K562 (cell line): ENCODE measurements around the gene LMO7. TPM values are rescaled to one million over a fixed set of nuclear protein-coding genes. Genes with fewer than 3 reads are reported as not detected.

Source experiments
- ATAC-seq: fragments of 200-7000 bp; cut with Tn5 transposase; 3 replicates; pipeline ENCODE4 v1.9.1; 2020; ENCODE audit warnings: moderate library complexity
- BruUV-seq: library from RNA; stranded (reverse); fragments of 400-500 nt; replicated peaks from 2 replicates; lab custom pipeline; 2021; lab: Mats Ljungman, UMichigan
- CTCF ChIA-PET: fragments of 300-600 bp; formaldehyde crosslinking; extraction: SDS; loops from one replicate; lab custom pipeline; 2021; ENCODE audit warnings: low intra/inter-chr PET ratio; lab: Yijun Ruan, JAX
- POLR2A ChIA-PET: fragments of 300-600, 350-650 bp; sonication (Branson Sonifier 250); formaldehyde crosslinking; extraction: SDS; loops from one replicate; lab custom pipeline; 2021; ENCODE audit warnings: antibody characterized with exemption, inconsistent platforms; lab: Yijun Ruan, JAX
- DNase-seq, 4 experiments: peaks; one replicate each; pipeline versions ENCODE4 v3.0.0 to v3.0.0-alpha.2; 2011 to 2018; ENCODE audit warnings: low spot score in 3 of 4, mixed read lengths in 3 of 4; ENCODE audit errors: extremely low read depth in 1 of 4
- FAIRE-seq: peaks from 2 replicates; lab custom pipeline; 2011; peaks lifted over from hg19 to GRCh38; lab: Jason Lieb, UNC
- H2AFZ ChIP-seq: 2 replicates; pipeline ENCODE4 v1.6.0; 2011; ENCODE audit warnings: low read depth, low read length, control low read depth, inconsistent platforms
- H3K27ac ChIP-seq: fragments of 200-600 bp; 3 replicates; pipeline ENCODE4 v1.8.0; 2011; ENCODE audit warnings: low read depth, mild to moderate bottlenecking, control low read depth, inconsistent platforms, low read length, moderate library complexity, mixed read lengths; ENCODE audit errors: extremely low read depth
- H3K27me3 ChIP-seq, 2 experiments: fragments of 300-600 bp in 1 of 2; 2 replicates in 1 of 2; 3 replicates in 1 of 2; pipeline versions ENCODE4 v1.6.0 to v1.8.0; 2011; ENCODE audit warnings: inconsistent platforms in 2 of 2, low read length in 2 of 2, mild to moderate bottlenecking in 1 of 2, mixed read lengths in 1 of 2, moderate library complexity in 1 of 2; ENCODE audit not compliant: control insufficient read depth in 2 of 2, insufficient read depth in 2 of 2
- H3K36me3 ChIP-seq: fragments of 300-600 bp; 3 replicates; pipeline ENCODE4 v1.8.0; 2011; ENCODE audit warnings: mild to moderate bottlenecking, low read length, inconsistent platforms; ENCODE audit not compliant: control insufficient read depth, insufficient read depth
- H3K4me1 ChIP-seq, 2 experiments: fragments of 200-600 bp in 1 of 2; replicated peaks in 1 of 2; 2 replicates in 1 of 2; 3 replicates in 1 of 2; pipeline versions ENCODE4 v1.5.1 to v1.8.0; 2011; ENCODE audit warnings: inconsistent platforms in 2 of 2, low read length in 2 of 2, mild to moderate bottlenecking in 1 of 2, mixed read lengths in 1 of 2, moderate library complexity in 1 of 2; ENCODE audit not compliant: control insufficient read depth in 2 of 2, insufficient read depth in 2 of 2
- H3K4me2 ChIP-seq: 2 replicates; pipeline ENCODE4 v1.6.1; 2011; ENCODE audit warnings: low read length, control low read depth, inconsistent platforms, mixed read lengths; ENCODE audit not compliant: insufficient read depth
- H3K4me3 ChIP-seq: fragments of 200-600 bp; sonication (generic), shearing (Covaris generic); 2 replicates; pipeline ENCODE4 v1.5.1; 2016; ENCODE audit warnings: control low read depth, inconsistent platforms
- H3K79me2 ChIP-seq: fragments of 200-600 bp; 3 replicates; pipeline ENCODE4 v1.8.0; 2011; ENCODE audit warnings: low read length, inconsistent platforms; ENCODE audit not compliant: control insufficient read depth, insufficient read depth
- H3K9ac ChIP-seq, 2 experiments: 2 replicates each; pipeline versions ENCODE4 v1.6.0 to v1.6.1; 2011; ENCODE audit warnings: low read depth in 2 of 2, low read length in 2 of 2, control low read depth in 1 of 2, inconsistent platforms in 1 of 2, mild to moderate bottlenecking in 1 of 2, mixed read lengths in 1 of 2; ENCODE audit not compliant: insufficient read depth in 1 of 2
- H3K9me1 ChIP-seq: one replicate; pipeline ENCODE4 v1.6.0; 2011; ENCODE audit warnings: inconsistent platforms, mild to moderate bottlenecking, low read length, moderate library complexity; ENCODE audit not compliant: control insufficient read depth, insufficient read depth
- H3K9me3 ChIP-seq: replicated peaks from 2 replicates; pipeline ENCODE4 v1.5.1; 2011; ENCODE audit warnings: low read depth, low read length, inconsistent platforms; ENCODE audit not compliant: control insufficient read depth, insufficient read depth
- H4K20me1 ChIP-seq: replicated peaks from 2 replicates; pipeline ENCODE4 v1.6.1; 2011; ENCODE audit warnings: low read length, inconsistent platforms, mixed read lengths; ENCODE audit not compliant: control insufficient read depth, insufficient read depth
- HDAC3 ChIP-seq: fragments of 450-650 bp; IDR thresholded peaks from 2 replicates; pipeline ENCODE4 v1.6.1; 2018; ENCODE audit warnings: borderline replicate concordance, mild to moderate bottlenecking, moderate library complexity; ENCODE audit not compliant: partially characterized antibody
- HIVEP1 ChIP-seq: fragments of 250-450 bp; sonication (Bioruptor Pico); IDR thresholded peaks from 2 replicates; pipeline ENCODE4 v1.4.0; 2020; ENCODE audit warnings: mild to moderate bottlenecking
- RBM22 ChIP-seq: fragments of 200-400 bp; formaldehyde crosslinking; IDR thresholded peaks from 2 replicates; pipeline ENCODE4 v1.6.1; 2018; ENCODE audit warnings: low read length, low read depth; ENCODE audit not compliant: poor library complexity, severe bottlenecking
- RBM39 ChIP-seq: fragments of 200-400 bp; formaldehyde crosslinking; optimal IDR thresholded peaks from 2 replicates; pipeline ENCODE3; 2018; ENCODE audit warnings: low read depth, low read length
- ZC3H11A ChIP-seq: IDR thresholded peaks from 2 replicates; pipeline ENCODE4 v1.6.1; 2012; ENCODE audit warnings: low read depth, low read length, improper control_type of control experiment
- ZNF41 ChIP-seq: fragments of 250-450 bp; sonication (Bioruptor Pico); conservative IDR thresholded peaks from 2 replicates; pipeline ENCODE4 v1.4.0; 2020; ENCODE audit warnings: mild to moderate bottlenecking
- ZNF785 ChIP-seq: fragments of 250-450 bp; sonication (Bioruptor Pico); IDR thresholded peaks from 2 replicates; pipeline ENCODE4 v1.4.0; 2020; ENCODE audit warnings: mild to moderate bottlenecking
- WGBS: fragments of 100-300 bp; shearing (Covaris generic); methylation state at CpG from one replicate; pipeline ENCODE4 v1.1.6; 2016; ENCODE audit warnings: low coverage, mixed read lengths; ENCODE audit not compliant: insufficient coverage; ENCODE audit errors: missing lambda C conversion rate; 5-methylcytosine and 5-hydroxymethylcytosine counted together
- in situ Hi-C: fragments of 300-500 bp; cut with MboI; formaldehyde crosslinking; loops from 4 replicates; pipeline ENCODE4 v1.15.0; 2018; ENCODE audit warnings: inconsistent platforms, mixed read lengths
- intact Hi-C: fragments of 100-400 bp; cut with micrococcal nuclease; formaldehyde crosslinking; loops from 2 replicates; pipeline ENCODE4 v1.14.2; 2022
- polyA plus RNA-seq, 8 experiments: library from polyadenylated mRNA; depleted of rRNA in 4 of 8; stranded (reverse) in 5 of 8; unstranded in 3 of 8; fragments of >200 nt; fragmentation: Nextera tagmentation in 2 of 8; fragmentation: Illumina TruSeq in 1 of 8; extraction: Ambion mirVana in 2 of 8; extraction: Trizol in 1 of 8; gene quantifications; 2 replicates each; pipeline versions ENCODE4 v1.2.1 to v1.2.3, GENCODE V29; 2011 to 2014; ENCODE audit warnings: inconsistent platforms in 1 of 8, missing spikeins in 1 of 8
- total RNA-seq, 7 experiments: library from RNA; depleted of rRNA in 6 of 7; stranded (reverse); fragments of >200 nt in 6 of 7; fragmentation: Illumina TruSeq in 2 of 7; extraction: Trizol in 2 of 7; gene quantifications; 2 replicates each; pipeline versions ENCODE4 v1.2.1 to v1.2.3, GENCODE V29; 2011 to 2021; ENCODE audit warnings: low replicate concordance in 1 of 7
- TF ChIP-seq, protein P1 (sequence below): fragments of 450-650 bp; IDR thresholded peaks from 2 replicates; pipeline ENCODE4 v1.6.1; 2016; ENCODE audit warnings: mild to moderate bottlenecking, moderate library complexity
- TF ChIP-seq, protein P2 (sequence below): fragments of 250-450 bp; sonication (Bioruptor Pico); IDR thresholded peaks from 2 replicates; pipeline ENCODE4 v1.4.0; 2020; ENCODE audit warnings: mild to moderate bottlenecking, moderate library complexity
- TF ChIP-seq, protein P3 (sequence below): sonication (generic); formaldehyde crosslinking; IDR thresholded peaks from 2 replicates; pipeline ENCODE4 v1.9.0; 2022; ENCODE audit warnings: mild to moderate bottlenecking, missing genetic modification reagents

LMO7 gene
- total and polyA plus RNA-seq, 9 of the 15 experiments (the other 6 are each of a cell fraction or from before 2014, with no cell fraction given), result 0.42 to 4.3 (median 1.7) TPM

DNA sequence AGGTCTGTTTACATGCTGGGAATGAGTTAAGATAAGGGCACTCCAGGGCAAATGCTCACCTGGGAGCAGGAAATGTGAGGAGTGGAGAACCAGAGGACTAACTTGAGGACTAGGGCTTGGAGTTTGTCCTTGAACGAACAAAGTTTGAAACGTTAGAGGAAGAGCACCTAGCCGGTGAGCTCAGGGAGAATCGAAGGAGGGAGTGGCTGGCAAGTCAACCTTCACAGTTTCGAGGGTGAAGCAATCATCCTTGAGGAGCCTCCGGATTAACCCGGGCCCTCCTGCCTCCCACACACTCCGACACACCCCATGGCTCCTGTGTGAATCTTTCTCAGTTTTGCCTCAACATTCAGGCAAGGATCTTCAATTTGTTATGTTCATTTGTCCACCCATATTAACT is 58.6 kb downstream of the LMO7 start:
- Histone ChIP-seq H3K4me2 (no peak overlapping the region), H2AFZ (no peak overlapping the region), H3K9me1 (no peaks in the 10 kb centered on the region), H3K9ac (no peak overlapping the region), H3K36me3 (no peaks in the 10 kb centered on the region), H3K4me3 (no peak overlapping the region), H3K27ac (no peak overlapping the region), H3K27me3 (no peaks in the 10 kb centered on the region), H3K79me2 (no peaks in the 10 kb centered on the region), H3K4me1 (no peaks in the 10 kb centered on the region), H3K9me3 (no peaks in the 10 kb centered on the region), H4K20me1 (no peaks in the 10 kb centered on the region)
- ATAC-seq (no peak), DNase-seq (no peak), FAIRE-seq (no peak)
- ChIA-PET CTCF (interaction anchor here (1.9 kb wide), 1 partner anchor 778 kb away, joined by 9 read pairs; no protein-coding TSS in a partner anchor), POLR2A (no interaction called here)
- intact Hi-C loops, result loop anchor here (1.0 to 10.0 kb wide), 5 partner anchors 108 to 1208 kb away; no protein-coding TSS in a partner anchor
- in situ Hi-C loops, result loop anchor here (10.0 to 25.0 kb wide), 2 partner anchors 780 to 1218 kb away; no protein-coding TSS in a partner anchor
- WGBS, result 1% methylated on average over 8 of the region's 8 CpGs
- BruUV-seq, result no TSS peak
- TF ChIP-seq ZNF41 (CRISPR knock-in tag) (no peak), ZNF785 (CRISPR knock-in tag) (no peak), RBM22 (no peak), HDAC3 (no peak), HIVEP1 (CRISPR knock-in tag) (no peak), ZC3H11A (no peak), RBM39 (no peak)
- TF ChIP-seq, protein P1, sequence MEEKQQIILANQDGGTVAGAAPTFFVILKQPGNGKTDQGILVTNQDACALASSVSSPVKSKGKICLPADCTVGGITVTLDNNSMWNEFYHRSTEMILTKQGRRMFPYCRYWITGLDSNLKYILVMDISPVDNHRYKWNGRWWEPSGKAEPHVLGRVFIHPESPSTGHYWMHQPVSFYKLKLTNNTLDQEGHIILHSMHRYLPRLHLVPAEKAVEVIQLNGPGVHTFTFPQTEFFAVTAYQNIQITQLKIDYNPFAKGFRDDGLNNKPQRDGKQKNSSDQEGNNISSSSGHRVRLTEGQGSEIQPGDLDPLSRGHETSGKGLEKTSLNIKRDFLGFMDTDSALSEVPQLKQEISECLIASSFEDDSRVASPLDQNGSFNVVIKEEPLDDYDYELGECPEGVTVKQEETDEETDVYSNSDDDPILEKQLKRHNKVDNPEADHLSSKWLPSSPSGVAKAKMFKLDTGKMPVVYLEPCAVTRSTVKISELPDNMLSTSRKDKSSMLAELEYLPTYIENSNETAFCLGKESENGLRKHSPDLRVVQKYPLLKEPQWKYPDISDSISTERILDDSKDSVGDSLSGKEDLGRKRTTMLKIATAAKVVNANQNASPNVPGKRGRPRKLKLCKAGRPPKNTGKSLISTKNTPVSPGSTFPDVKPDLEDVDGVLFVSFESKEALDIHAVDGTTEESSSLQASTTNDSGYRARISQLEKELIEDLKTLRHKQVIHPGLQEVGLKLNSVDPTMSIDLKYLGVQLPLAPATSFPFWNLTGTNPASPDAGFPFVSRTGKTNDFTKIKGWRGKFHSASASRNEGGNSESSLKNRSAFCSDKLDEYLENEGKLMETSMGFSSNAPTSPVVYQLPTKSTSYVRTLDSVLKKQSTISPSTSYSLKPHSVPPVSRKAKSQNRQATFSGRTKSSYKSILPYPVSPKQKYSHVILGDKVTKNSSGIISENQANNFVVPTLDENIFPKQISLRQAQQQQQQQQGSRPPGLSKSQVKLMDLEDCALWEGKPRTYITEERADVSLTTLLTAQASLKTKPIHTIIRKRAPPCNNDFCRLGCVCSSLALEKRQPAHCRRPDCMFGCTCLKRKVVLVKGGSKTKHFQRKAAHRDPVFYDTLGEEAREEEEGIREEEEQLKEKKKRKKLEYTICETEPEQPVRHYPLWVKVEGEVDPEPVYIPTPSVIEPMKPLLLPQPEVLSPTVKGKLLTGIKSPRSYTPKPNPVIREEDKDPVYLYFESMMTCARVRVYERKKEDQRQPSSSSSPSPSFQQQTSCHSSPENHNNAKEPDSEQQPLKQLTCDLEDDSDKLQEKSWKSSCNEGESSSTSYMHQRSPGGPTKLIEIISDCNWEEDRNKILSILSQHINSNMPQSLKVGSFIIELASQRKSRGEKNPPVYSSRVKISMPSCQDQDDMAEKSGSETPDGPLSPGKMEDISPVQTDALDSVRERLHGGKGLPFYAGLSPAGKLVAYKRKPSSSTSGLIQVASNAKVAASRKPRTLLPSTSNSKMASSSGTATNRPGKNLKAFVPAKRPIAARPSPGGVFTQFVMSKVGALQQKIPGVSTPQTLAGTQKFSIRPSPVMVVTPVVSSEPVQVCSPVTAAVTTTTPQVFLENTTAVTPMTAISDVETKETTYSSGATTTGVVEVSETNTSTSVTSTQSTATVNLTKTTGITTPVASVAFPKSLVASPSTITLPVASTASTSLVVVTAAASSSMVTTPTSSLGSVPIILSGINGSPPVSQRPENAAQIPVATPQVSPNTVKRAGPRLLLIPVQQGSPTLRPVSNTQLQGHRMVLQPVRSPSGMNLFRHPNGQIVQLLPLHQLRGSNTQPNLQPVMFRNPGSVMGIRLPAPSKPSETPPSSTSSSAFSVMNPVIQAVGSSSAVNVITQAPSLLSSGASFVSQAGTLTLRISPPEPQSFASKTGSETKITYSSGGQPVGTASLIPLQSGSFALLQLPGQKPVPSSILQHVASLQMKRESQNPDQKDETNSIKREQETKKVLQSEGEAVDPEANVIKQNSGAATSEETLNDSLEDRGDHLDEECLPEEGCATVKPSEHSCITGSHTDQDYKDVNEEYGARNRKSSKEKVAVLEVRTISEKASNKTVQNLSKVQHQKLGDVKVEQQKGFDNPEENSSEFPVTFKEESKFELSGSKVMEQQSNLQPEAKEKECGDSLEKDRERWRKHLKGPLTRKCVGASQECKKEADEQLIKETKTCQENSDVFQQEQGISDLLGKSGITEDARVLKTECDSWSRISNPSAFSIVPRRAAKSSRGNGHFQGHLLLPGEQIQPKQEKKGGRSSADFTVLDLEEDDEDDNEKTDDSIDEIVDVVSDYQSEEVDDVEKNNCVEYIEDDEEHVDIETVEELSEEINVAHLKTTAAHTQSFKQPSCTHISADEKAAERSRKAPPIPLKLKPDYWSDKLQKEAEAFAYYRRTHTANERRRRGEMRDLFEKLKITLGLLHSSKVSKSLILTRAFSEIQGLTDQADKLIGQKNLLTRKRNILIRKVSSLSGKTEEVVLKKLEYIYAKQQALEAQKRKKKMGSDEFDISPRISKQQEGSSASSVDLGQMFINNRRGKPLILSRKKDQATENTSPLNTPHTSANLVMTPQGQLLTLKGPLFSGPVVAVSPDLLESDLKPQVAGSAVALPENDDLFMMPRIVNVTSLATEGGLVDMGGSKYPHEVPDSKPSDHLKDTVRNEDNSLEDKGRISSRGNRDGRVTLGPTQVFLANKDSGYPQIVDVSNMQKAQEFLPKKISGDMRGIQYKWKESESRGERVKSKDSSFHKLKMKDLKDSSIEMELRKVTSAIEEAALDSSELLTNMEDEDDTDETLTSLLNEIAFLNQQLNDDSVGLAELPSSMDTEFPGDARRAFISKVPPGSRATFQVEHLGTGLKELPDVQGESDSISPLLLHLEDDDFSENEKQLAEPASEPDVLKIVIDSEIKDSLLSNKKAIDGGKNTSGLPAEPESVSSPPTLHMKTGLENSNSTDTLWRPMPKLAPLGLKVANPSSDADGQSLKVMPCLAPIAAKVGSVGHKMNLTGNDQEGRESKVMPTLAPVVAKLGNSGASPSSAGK, result no peak
- TF ChIP-seq, protein P2, sequence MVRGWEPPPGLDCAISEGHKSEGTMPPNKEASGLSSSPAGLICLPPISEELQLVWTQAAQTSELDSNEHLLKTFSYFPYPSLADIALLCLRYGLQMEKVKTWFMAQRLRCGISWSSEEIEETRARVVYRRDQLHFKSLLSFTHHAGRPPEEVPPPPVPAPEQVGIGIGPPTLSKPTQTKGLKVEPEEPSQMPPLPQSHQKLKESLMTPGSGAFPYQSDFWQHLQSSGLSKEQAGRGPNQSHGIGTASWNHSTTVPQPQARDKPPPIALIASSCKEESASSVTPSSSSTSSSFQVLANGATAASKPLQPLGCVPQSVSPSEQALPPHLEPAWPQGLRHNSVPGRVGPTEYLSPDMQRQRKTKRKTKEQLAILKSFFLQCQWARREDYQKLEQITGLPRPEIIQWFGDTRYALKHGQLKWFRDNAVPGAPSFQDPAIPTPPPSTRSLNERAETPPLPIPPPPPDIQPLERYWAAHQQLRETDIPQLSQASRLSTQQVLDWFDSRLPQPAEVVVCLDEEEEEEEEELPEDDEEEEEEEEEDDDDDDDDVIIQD, result no peak
- TF ChIP-seq, protein P3, sequence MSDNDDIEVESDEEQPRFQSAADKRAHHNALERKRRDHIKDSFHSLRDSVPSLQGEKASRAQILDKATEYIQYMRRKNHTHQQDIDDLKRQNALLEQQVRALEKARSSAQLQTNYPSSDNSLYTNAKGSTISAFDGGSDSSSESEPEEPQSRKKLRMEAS (CRISPR knock-in tag), result no peak
